GM18907 (cell line): ENCODE data around the gene LDB3.
"Not testable (repeated sequence)": the region's sequence is repeated elsewhere in the genome, so short reads cannot be mapped to it uniquely, and the experiment has no call there.

Source experiments
- ATAC-seq: cut with Tn5 transposase; IDR thresholded peaks from one replicate; pipeline ENCODE4 v1.9.1; 2021; ENCODE audit warnings: mild to moderate bottlenecking, moderate library complexity; ENCODE audit not compliant: unreplicated experiment

LDB3 gene, protein sequence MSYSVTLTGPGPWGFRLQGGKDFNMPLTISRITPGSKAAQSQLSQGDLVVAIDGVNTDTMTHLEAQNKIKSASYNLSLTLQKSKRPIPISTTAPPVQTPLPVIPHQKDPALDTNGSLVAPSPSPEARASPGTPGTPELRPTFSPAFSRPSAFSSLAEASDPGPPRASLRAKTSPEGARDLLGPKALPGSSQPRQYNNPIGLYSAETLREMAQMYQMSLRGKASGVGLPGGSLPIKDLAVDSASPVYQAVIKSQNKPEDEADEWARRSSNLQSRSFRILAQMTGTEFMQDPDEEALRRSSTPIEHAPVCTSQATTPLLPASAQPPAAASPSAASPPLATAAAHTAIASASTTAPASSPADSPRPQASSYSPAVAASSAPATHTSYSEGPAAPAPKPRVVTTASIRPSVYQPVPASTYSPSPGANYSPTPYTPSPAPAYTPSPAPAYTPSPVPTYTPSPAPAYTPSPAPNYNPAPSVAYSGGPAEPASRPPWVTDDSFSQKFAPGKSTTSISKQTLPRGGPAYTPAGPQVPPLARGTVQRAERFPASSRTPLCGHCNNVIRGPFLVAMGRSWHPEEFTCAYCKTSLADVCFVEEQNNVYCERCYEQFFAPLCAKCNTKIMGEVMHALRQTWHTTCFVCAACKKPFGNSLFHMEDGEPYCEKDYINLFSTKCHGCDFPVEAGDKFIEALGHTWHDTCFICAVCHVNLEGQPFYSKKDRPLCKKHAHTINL

GRCh38 chr10:86668297-86669165 is at the start of gene LDB3:
LDB3 (plus strand) TSS chr10:86668511; CDS start chr10:86668692, 181 bp downstream.
- ATAC-seq = peak; percentile 77

GRCh38 chr10:86628311-86628710 is 40.0 kb upstream of the LDB3 start:
- ATAC-seq = no peak

GRCh38 chr10:86630079-86630478 is 38.2 kb upstream of the LDB3 start:
- no peak for ATAC-seq

GRCh38 chr10:86632009-86632800 is 36.1 kb upstream of the LDB3 start:
- no peak for ATAC-seq

GRCh38 chr10:86632951-86633350 is 35.4 kb upstream of the LDB3 start:
- ATAC-seq = no peak

DNA sequence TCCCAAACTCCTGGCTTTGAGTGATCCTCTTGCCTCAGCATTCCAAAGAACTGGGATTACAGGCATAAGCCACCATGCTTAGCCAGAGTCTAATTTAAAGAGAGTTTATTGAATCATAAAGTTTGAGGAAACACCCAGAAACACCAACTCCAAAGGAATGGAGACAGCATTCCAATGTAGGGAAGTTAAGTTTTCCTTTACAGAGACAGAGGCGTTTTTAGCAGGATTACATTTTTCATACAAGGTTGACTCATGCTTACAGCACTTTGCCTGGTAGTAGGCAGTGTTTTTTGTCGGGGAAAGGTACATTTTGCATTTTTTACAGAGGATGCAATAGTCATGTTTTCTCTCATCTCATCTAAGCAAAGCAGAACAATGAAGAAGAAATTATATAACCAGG is 32.9 kb upstream of the LDB3 start:
- ATAC-seq = no peak

DNA sequence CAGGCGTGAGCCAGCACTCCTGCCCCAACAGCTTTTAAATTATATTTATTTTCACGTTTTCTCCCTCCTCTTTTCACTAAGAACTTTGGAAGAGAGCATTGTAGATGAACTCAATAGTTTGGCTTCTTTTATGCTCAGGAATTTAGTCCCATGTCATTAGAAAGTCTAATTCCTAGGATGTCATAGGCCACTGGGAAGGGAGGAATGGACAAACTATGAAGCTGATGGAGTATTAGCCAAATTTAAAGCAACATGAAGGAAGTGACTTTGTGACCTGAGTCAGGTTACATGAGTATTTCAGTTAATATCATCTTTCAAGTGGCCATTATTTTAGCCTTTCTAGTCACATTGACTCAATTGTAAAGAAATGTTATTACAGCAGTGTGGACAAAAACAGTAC is 32.0 kb upstream of the LDB3 start:
- no peak for ATAC-seq

DNA sequence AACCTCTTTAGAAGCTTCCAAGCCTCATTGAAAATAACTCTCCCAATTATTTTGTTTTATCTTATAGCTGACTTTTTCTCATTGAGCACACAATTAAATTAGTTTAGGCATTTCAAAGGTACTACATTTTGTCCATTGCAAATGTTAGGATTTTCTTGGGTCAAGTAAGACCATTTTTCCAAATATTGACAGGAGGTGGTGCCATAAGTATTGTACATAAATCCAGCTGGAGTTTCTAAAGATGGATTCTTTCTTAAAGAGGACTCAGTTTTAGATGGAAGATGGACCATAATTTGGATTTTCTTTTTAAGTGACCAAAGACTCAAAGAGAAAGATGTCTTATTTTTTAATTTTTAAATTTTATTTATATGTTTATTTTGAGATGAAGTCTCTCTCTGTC is 26.3 kb upstream of the LDB3 start:
- no peak for ATAC-seq

- no peak for ATAC-seq
These were observed 25.8 kb upstream of the LDB3 start for GRCh38 chr10:86642499-86642898.

DNA sequence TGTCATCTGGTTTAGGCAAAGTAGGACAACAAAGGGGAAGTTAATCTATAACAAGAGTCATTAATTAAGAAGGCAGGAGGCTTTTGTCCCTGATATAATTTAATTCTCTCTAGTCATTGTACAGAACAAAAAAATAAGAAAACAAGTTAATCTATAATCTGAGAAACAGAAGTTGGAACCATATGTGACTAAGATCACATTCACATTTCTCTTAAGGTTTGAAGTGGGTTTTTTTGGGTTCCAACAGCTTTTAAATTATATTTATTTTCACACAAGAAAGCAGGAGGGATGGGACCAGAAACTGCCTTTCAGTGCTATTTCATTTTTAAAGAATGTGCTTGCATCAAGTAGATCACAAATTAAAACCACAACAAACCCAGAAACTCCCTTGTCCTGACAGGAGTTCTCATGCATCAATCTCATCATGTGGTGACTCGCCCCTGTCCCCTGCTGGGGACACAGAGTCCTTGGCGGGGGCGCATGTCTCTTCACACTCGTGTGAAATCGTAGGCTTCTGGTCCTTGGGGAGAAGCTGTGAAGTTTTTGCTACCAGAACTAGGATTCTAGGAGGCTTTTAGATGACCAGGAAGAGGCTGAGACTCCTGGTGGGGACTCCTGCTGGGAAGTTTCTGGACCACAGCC is 24.0 kb upstream of the LDB3 start:
- peak; percentile 64 for ATAC-seq

DNA sequence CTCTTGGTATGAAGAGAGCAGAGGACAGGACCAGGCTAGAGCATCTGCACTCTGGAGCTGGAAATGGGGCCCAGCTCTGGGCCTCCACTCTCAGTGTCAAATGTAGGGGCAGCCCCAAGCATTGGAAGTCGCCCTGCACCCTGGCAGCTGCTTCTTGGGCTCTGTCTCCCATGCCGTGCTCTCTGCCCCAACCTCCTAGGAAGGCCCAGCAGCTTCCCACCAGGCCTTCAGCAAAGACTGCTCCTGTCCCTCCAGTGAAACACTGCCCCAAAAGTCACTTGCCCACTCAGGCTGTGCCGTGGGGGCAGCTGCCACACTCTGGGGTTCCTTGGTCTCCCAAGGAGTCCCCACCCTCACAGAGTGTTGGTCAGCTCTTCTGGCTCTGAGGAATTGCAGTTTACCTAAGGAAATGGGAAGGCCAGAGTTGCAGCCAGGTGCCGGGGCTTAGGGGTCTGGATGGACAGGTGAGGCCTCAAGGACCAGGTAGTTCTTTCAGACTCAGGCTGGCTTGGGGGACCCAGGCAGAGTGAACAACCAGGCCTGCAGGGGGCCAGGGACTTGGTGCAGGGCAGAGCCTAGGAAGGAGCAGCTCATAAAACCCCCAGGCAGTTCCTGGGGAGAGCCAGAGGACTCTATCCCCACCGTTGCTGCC is 23.4 kb upstream of the LDB3 start:
- ATAC-seq = peak; percentile 19

DNA sequence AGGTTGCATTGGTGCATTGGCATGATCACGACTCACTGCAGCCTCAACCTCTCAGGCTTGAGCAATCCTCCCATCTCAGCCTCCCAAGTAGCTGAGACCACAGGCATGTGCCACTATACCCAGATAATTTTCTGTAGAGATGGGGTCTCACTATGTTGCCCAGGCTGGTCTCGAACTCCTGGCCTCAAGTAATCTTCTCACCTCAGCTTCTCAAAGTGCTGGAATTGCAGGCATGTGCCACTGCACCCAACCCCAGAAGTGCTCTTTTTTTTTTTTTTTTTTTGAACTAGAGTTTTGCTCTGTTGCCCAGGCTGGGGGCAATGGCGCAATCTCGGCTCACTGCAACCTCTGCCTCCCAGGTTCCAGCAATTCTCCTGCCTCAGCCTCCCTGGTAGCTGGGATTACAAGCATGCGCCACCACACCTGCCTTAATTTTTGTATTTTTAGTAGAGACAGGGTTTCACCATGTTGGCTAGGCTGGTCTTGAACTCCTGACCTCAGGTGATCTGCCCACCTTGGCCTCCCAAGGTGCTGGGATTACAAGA is 22.6 kb upstream of the LDB3 start:
- not testable (repeated sequence) for ATAC-seq

GRCh38 chr10:86646532-86646931 is 21.8 kb upstream of the LDB3 start:
- ATAC-seq = no peak

GRCh38 chr10:86646933-86647332 is 21.4 kb upstream of the LDB3 start:
- ATAC-seq = no peak

GRCh38 chr10:86647773-86648703 is 20.3 kb upstream of the LDB3 start:
- no peak for ATAC-seq

GRCh38 chr10:86648704-86649427 is 19.4 kb upstream of the LDB3 start:
- no peak for ATAC-seq

GRCh38 chr10:86649471-86650150 is 18.7 kb upstream of the LDB3 start:
- ATAC-seq = no peak
